Measurements from ENCODE around the gene UBASH3A.

Gene UBASH3A

DNA sequence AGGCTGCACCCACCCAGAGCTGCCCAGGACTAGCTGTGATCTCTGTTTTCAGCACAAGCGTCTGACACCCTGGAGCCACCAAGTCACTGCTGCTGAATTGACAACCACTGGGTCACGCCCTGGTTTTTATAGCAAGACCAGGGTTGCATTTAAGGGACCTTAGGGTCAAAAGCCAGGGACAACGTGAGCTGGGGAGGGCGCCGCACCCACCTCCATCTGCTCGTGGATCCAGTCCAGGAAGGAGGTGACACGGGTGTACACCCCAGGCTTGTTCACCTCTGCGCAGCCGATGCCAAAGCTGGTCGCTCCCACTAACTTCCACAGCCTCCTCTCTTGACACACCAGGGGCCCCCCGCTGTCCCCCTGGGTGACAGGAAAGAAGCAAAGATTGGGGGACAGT lies 28.2 kb upstream of the UBASH3A start:
- DNase-seq, result no peak

DNA sequence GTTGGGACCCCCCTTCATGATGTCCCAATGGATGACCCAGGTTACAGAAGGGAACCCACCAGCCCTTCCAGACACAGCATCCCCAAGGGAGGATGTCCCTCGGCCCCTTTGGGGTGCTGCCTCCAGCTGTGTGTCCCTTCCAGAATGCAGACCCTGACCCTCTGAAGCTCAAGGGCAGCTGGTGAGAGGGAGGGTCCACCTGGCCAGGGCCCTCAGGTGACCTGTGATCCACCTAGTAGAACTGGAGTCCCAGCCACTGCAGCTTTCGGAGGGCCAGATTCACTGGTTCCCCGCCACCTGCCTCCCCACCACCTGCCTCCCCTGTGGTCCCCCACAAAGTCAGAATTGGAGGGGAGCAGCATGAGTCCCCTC lies 27.8 kb upstream of the UBASH3A start:
- DNase-seq, result no peak

DNA sequence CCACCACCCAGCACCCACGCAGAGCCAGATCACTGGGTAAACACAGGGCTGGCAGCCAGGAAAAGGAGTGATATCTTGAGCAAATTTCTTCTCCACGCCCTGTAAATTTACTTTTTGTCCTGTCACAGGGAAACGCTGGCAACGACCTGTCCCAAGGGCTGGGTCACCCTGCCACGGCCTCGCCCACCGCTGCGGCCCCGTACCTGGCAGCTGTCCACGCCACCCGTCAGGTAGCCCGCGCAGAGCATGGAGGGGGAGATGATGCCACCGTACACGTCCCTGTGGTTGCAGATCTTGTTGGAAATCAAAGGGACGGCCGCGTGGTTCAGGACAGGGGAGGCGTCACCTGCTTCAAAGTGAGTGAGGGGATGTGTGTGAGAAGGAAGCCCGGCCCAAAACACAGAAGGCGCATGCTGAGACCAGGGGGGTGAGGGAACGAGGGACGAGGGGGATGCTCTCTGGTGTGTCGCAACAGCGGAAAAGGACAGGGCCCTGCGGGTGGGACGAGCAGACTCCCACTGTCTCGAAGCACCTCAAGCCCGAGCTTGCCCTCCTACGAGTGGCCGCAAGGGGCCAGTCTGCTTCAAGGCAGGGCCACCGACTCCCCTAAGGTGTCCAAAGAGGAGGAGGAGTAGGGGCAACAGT lies 27.2 kb upstream of the UBASH3A start:
- DNase-seq, result no peak

DNA sequence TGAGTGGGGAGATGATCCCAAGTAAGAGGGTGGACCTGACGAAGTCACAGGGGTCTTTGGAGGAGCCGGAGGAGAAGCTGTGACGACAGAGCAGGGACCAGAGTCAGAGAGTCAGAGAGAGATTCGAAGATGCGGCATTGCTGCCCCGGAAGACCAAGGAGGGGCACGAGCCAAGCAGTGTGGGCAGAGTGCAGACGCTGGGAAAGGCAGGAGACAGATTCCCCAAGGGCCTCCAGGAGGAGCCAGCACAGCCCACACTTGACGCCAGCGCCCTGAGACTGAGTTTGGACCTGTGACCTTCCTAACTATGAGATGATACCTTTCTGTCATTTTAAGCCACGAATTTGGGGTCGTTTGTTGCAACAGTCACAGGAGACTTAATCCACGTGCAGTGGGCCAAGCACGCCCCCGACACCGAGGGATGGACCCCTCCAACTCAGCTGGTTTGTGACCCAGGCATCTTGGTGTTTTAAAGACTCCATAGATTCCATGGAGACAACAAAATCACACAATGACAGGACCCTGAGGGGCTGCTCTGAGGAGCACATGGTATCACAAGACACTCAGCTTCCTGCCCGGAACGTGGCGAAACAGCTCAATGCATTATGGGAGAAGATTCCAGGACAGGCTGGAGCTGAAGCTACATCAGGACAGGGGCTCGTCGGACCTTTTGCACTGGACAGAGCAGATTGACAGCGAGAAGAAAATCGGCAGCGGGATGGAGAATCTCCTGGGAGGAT lies 26.3 kb upstream of the UBASH3A start:
- no peak for DNase-seq

DNA sequence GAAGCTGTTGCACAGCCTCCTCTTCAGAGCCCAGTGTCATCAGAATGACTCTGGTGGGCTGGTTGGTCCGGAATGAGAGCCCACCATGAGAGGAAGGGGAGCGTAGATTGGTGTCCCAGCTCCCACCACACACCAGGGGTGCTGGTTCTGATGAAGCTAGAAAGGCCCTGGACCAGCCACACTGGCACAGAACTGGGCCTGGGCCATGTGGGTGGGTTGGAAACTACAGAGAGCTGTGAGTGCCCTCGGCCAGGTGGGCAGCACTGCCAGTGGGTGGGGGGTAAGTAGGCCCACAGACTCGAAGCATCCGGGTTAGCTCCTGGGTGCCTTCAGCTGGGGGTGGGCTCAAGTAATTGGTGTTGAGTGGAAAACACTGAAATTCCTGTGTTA lies 25.8 kb upstream of the UBASH3A start:
- no peak for DNase-seq

DNA sequence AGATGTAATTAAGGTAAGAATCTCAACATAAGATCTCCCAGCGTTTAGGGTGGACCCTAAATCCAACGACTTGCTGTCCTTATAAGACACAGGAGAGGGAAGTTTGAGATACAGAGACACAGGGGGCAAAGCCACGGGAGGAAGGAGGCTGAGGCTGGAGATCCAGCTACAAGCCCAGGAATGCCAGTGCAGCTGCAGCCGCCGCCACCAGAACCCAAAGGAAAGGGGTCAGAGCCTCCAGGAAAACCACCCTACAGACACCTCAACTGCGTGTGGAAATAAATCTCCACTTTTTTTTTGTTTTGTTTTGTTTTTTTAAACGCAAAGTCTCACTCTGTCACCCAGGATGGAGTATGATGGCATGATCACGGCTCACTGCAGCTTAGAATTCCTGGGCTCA lies 25.3 kb upstream of the UBASH3A start:
- no peak for DNase-seq

DNA sequence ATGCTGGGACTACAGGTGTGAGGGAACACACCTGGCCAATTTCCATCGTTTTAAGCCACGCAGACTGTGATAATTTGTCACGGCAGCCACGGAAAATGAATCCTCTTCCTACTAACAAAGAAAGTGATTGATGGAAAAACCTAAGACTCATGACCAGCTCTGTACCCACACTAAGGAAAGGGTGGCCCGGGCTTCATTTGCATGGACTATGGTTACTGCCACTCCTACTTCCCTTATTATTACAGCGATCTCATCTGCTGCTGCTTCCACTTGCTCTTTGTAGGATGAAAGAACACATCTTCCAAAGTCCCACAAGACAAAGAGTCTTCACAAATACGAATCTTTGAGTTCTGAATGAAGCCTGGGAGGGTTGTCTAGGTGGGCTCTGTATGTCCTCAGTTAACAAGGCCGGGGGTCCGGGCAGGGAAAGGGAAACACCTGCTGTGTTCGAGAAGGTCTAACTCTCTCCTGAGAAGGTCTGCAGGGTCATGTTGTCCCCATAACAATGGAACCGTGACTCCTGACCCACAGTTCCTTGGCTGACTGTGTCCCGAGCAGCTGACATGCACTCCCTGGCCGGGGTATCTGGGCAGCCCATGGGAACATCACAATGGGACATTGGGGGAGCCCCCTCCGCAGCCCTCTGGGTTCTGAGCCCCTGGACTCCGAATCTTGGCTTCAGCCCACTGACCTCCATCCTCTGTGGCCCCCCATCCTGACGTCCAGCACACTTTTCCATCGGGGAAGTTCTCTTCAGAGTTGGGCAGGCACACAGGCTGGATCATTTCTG lies 24.1 kb upstream of the UBASH3A start:
- no peak for DNase-seq

DNA sequence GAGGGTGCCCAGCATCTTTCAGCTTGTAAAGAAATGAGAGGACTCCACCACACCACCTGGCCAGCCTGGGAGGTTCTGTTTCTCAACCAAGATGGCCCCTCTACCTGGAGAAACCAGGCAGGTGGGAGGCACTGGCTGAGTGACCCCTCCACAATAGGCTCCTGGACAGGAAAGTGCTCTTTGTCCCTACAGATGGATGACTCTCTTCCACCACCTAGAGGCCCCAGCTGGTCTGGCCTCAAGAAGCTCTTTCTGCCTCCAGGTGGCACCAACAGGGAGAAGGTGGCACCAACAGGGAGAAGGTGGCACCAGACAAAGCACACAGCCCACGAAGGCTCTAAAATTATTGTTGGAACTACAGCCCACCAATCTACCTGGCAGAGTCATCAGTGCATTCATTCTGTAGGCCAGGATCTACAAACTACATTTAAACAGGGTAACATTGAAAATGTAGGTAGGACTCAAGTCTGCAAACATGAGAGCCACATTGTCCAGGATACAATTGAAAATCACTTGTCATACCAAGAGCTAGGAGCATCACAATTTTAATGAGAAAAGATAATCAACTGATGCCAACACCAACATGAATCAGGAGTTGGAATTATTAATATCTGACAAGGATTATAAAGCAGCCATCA lies 22.2 kb upstream of the UBASH3A start:
- no peak for DNase-seq

DNA sequence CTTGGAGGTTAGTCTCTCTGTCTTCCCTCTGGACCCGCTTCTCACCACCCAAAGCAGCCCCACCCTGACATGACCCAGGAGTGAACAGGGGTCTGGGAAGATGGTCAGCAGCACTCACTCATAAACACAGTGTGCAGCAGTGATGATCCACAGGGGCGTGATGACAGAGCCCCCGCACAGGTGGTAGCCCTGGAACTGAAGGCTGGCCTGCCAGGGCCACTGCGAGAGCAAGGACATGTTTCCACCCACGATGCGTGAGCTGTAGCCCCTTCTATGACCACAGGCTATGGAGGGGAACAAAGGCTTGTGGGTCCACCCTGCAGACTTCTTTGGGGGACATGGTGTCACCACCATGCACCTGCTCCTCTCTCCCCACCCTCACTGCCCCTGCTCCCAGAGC lies 20.8 kb upstream of the UBASH3A start:
- DNase-seq, result no peak

DNA sequence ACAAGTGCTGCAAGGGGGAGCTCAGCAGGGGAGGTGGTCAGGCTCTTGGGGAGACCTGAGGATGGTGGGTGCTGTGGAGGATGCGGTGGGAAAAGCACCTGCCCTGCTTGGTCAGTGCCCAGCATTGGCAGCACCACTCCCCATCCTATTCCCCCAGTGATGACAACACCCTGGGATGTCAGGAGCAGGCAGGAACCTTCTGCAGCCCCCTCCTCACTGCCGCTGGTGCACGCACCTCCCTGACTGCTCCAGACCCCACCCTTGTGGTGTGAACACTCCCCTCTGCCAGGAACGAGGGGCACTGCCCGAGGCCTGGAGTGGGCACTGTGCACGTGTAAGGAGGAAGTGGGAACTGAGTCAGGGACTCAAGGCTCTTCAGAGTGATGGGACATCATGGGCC lies 20.4 kb upstream of the UBASH3A start:
- DNase-seq, result no peak

DNA sequence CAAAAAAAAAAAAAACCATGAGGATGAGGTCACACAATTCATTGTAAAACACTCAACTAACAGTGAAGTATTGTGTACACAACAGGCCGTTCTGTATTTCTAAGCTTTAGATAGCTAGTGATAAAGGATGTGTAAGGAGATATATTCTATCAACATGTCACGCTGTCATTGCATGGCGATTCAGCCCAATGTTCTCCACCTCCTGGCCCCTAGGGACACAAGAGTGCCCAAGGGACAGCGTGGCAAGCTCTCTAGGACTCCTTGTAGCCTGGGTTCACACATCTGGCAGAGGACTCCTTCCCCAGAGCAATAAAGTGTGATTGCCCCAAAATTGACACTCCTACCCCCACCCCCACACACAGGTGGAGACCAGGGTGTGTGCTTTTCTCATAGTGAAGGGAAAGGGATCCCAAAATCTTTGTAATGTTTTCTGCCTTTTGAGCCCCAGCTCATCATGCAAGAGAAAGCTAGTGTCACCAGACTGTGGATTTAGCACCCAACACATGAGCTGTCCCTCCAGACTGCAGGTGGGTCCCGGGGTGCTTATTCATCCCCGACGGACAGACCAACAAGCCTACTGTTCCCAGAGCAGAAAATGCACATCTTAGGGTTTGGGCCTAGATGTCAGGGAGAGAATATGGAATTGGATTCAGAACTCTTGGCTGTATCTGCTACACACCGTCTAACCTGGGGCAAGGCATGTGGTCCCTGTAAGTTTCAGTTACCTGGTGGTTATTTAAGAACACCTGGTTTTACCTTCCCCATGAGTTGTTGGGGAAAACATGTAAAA lies 19.4 kb upstream of the UBASH3A start:
- no peak for DNase-seq

DNA sequence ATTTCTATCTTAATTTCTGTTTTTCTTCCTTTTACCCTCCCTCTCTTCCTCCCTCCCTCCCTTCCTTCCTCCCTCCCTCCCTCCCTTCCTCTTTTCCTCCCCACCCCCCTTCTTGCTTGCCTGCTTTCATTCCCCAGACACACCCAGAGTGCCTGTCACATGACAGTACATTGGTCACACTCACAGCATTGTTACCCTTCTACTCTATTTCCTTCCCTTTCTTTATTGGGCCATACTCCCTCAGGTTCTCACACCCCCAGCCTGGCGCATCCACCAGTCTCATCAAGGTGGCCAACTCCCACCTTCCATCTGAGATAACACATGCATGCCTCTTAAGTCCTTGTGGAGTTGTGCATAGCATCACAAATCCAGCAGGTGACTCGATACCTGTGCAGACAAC lies 18.7 kb upstream of the UBASH3A start:
- no peak for DNase-seq

DNA sequence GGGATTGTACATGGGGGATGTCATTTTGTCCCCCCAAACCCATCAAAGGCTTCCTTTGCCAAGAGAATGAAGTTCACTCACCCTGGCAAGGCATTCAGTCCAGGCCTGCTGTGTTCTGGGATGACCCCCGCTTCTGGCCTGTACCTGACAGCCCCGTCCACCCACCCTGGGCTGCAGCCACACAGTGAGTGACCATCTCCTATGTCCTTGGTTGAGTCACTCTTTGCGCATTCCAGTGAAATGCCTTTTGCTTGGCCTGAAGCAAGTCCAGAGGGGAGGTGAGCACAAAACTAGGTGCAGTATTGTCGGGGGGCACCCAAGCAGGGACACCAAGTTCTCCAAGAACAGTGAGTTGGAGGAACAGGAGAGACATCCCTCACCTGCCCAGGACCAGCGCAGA lies 18.1 kb upstream of the UBASH3A start:
- DNase-seq, result no peak

DNA sequence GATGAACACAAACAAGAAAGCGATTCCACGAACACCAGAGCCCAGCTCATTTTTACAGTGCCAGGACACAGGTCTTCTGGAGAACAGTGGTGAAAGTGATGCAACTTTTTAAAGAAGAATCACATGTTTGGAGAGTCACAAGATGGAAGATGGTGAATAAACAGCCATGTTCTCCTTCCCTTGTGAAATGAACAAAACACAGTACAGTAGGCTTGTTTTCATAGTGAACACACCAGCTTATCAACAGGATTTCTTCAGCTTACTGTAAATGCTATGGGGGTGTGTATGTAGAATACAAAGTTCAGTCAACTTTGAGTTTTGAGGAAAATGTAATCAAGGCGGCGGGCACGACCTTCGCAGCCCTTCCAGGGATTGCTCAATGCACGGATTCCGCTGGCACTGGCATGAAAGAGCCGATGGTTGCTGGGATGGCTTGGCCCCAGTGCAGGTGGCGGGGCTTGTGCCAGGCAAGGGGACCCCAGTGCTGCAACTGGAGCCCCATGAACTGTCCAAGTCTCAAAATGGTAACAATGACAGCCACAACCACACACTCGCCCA lies 17.6 kb upstream of the UBASH3A start:
- no peak for DNase-seq

DNA sequence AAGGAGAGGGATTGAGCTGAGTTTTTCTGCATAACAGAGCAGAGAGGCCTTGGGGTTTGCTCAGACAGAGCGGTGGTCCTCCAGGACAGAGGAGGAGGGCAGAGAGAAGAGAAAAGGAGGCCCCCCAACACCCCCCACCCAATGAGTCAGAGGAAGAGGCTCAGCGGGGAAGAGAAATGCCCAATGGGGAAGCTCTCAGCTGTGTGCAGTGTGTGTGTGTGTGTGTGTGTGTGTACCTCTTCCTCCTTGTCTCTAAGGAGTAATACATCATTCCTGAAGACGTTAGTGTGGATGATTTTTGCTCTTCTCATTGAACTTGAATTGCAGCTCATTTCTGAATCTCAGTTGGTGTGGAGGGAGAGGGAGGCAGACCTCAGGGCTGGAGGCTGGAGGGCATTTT lies 16.5 kb upstream of the UBASH3A start:
- DNase-seq, result no peak

DNA sequence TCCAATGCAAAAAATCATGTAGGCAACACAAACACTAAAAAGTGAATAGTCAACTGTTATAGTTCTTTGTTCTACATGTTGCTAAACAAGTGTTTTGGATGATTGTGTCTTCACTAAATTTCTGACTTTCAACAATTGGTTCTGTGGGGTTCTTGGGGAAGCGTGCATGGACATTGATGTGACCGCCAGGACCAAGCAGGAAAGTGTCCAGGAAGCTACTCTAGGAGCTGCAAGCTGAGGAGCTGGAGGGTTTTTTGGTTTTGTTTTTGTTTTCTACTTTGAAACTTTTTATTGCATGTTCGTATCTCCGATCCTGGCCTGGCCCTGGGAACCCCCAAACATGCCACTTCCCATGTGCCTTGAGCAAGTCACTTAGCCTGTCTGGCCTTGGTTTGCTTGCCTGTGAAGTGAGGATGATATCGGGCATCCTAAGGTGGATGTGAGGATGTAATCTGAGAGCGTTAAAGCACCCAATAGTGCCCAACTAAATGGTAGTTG lies 15.8 kb upstream of the UBASH3A start:
- DNase-seq, result no peak

DNA sequence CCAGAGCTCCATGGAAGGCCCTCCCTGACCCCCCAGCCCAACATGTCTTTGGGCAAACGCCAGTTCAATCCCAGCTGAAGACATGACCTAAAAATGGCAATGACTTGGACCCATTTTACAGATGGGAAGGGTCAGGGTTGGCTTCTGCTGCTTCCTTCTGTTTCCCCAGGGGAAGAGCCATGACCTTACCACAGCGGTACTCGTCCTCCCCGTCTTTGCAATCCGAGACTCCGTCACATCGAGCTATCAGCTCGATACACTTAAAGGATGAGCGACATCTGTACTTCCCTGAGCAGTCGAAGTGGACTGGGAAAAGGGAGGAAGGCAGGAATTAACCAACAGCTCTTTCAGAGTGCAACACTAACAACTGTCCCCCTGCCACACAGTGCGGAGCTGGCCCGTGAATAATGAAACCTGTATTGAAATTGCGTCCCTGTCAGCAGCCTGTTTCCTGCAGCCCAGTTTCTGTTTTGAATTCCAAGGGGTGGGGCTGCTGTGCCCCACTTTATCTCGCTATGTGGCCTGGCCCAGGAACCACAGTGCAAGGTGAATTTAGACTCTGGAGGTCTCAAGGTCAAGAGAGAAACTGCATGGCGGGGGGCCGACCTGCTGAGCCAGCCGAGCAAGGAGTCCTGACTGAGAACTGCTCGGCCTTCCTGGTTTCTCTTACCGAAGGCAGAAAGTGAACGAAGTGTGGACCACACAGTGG lies 14.8 kb upstream of the UBASH3A start:
- DNase-seq, result no peak

DNA sequence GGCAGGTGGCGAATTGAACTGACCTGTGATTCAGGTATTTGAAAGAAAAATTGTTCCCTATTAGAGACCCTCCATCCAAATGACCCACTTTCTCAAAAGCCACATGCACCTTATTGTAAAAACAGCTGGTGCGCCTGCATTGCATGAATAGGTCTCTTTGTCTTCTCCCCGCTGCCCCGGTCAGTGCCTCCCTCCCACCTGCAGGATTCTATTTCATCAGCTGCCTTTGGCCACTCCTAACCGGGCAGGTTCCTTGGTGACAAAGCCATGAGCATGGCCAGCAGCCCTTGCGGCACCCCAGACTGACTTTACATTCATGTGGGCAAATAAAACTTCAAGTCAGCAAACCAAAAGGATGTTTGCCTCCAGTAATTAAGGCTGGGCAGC lies 14.3 kb upstream of the UBASH3A start:
- no peak for DNase-seq

DNA sequence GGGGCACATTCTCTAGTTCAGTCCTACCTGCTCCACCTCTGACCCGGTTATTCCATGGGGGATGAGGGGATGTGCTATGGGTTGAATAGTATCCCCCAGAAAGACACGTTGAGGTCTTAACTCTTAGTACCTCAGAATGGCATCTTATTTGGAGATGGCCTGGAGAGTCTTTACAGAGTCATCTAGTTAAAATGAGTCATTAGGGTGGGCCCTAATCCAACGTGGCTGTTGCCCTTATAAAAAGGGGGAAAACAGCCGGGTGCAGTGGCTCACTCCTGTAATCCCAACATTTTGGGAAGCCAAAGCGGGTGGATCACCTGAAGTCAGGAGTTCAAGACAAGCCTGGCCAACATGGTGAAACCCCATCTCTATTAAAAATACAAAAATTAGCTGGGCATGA lies 13.5 kb upstream of the UBASH3A start:
- DNase-seq, result no peak

DNA sequence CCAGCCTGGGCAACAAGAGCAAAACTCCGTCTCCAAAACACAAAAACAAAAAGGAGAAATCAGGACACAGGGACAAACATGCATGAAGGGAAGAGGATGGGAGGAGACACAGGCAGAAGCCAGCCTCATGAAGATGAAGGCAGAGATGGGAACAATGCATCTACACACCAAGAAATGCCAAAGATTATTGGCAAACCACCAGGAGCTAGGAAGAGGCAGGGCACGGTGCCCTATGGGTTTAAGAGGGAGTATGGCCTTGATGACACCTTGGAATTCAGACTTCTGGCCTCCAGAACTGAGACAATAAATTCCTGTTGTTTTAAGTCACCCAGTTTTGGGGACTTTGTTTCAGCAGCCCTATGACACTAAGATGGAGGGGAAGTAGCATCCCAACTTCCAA lies 13.0 kb upstream of the UBASH3A start:
- no peak for DNase-seq

DNA sequence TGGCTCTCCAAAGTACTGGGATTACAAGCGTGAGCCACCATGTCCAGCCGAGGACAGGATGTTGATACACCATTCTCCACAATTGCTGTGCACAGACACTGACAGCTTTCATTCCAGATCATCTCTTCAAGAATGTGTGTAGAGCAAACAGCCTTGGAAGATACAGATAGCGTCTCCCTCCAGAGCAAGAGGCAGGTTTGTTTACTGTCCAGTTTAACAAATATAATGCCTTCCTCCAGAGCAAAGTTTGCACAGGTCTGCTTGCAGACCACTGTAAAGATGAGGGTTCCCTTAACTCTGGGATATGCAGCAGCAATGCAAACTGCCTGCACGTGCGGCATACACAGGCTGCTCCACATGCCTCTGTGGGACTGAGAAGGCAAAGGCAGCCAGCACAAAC lies 12.4 kb upstream of the UBASH3A start:
- DNase-seq, result no peak
